Renal pelvis (tissue), 4 donors: ENCODE results near the gene IER5. TPM values are rescaled to one million over a fixed set of nuclear protein-coding genes. Genes with fewer than 3 reads are reported as not detected.
"Not testable (repeated sequence)": the region's sequence is repeated elsewhere in the genome, so short reads cannot be mapped to it uniquely, and the experiment has no call there.

ENCODE experiments used
- DNase-seq: peaks from one replicate; pipeline ENCODE4 v3.0.0-alpha.2; 2013
- polyA plus RNA-seq, 3 donors: library from polyadenylated mRNA; unstranded; fragments of 120-200 nt; gene quantifications; one replicate each; pipeline ENCODE4 v1.2.1, GENCODE V29; 2013; ENCODE audit not compliant: insufficient read length in 3 of 3

IER5 gene
- polyA plus RNA-seq, 3 donors: 5.2 to 8.0 (median 6.7) TPM

GRCh38 chr1:181111559-181111958 lies 23.1 kb downstream of the IER5 start:
- DNase-seq: no peak

DNA sequence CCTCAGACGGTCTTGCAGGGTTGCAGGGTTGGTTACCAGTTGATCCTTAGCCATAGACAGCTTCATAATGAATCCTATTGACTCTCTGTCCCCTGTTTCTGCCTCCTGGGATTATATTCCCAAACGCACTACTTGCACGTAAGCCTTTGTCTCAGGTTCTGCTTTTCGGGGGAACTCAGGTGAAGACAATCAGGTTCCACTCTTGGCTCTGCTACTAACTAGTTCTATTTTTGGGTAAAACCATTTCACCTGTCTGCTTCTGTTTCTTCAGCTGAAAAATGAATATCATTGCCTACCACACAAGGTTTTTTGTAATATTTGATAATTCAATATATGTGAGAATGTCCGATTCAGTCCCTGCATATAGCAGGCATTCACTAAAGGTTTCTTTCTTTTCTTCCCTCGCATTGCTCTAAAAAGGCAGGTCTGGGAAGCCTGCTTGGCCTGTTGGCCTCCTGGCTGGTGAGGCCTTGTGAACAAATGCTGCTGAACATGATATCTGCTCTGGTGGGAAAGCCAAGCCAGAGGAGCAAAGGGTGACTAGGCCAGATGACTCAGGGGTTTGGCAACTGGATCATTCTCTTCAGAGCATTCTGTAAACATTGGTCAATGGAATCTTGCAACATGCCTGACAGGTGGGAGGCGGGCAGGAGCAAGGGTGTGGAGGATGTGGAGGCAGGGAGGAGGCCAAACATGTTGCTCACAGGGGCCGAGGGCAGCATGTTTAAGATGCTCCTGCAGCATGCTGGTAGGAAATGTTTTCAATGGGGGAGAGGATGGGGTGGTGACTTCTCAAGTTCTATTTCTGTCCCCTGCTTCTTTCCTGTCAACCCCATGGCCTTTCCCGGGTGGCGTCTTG lies 23.8 kb downstream of the IER5 start:
- no peak for DNase-seq

GRCh38 chr1:181113059-181113641 lies 24.6 kb downstream of the IER5 start:
- DNase-seq: no peak

DNA sequence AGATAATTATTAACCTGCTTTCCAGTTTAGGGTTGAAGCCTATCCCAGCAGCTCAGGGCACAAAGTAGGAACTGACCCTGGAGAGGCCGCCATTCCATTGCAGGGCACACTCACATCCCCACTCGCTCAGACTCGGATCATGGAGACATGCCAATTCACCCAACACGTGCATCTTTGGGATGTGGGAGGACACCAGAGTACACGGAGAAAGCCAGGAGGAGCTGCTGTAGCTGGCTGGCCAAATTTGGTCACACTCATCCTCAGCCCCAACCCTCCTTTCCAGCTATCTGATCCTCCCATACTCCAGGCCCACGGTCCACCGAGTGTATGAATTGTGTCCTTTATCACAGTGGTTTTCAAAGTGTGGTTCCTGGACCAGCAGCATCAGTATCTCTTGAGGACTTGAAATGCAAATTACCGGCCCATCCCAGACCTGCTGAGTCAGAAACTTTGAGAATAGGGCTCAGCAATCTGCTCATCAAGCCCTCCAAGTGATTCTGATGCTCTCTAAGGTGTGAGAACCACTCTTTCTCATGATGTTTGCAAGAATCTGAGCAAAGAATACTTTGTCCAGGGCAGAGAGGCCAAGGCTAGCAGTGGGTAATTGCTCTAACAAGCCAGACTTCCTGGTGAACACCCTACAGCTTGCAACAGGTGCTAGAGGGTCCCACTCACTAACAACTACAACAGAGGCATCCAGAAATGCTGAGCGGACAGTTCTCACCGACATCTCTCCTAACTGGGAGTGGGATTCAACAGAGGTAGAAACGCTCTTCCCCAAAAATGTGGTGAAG lies 26.3 kb downstream of the IER5 start:
- no peak for DNase-seq

GRCh38 chr1:181115368-181115684 lies 26.8 kb downstream of the IER5 start:
- no peak for DNase-seq

DNA sequence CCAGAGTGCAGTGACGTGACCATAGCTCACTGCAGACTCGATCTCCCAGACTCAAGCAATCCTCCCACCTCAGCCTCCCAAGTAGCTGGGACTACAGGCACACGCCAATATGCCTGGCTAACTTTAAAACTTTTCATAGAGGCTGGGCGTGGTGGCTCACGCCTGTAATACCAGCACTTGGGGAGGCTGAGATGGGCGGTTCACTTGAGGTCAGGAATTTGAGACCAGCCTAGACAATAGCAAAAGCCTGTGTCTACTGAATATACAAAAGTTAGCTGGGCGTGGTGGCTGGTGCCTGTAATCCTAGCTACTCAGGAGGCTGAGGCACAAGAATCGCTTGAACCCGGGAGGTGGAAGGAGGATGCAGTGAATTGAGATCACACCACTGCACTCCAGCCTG lies 27.5 kb downstream of the IER5 start:
- not testable (repeated sequence) for DNase-seq

GRCh38 chr1:181116819-181117390 lies 28.4 kb downstream of the IER5 start:
- no peak for DNase-seq

DNA sequence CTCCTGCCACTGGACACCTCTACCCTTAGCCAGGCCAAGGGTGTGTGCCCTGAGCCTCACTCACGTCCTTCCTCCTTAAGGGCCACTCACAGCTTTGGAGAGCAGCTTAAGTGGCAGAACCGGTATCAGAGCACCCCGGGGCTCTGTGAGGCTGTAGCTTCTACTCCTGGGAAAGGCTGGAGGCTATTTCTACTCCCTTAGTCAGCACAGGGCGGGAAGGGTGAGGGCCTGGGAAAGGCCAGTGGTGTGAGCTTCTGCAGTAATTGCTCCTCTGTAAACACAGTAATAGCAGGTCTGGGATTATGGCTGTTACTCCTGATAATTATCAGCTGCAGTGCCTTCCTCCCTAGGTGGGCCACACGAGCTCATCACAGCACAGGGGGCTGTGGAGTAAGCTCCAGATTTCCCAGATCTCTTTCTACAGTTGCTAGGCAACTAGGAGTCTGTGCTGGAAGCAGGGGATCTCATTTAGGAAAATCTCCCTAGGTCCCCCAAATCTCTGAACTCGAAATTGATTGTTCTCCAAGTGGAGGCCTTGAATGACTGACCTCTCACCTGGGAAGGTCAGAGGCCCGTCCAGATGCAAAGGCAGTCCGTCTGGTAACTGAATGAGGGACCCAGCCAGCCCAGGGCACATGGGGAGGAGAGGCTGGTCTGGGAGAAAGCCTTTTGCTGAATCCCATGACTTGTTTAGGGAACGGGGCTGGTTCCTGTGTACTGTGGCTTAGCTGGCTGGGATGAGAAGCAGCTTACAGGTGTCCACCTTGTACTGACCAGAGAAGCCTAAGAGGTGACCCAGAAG lies 29.3 kb downstream of the IER5 start:
- DNase-seq: no peak

GRCh38 chr1:181119093-181119989 lies 30.8 kb downstream of the IER5 start:
- DNase-seq: no peak

- DNase-seq: no peak
These were observed 32.4 kb downstream of the IER5 start for GRCh38 chr1:181120924-181121323.

GRCh38 chr1:181121498-181121897 lies 33.0 kb downstream of the IER5 start:
- DNase-seq: no peak

DNA sequence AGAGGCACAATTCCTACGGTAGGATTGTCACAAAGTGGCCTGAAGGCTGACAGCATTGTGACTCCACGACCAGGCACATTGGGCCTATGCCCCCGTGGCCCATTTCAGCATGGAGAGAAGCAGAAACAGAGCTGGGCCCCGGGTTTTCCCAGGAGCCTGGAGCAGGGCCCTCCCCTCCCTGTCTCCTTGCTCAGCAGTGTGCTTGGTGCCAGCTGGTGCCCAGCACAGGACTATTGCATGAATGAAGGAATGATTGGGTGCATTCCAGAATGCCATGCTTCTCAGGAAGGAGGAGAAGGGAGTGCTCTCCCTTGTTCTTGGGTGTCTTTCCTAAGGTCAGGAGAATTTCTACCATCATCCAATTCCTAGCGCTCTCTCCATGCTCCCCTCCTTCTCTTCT lies 33.7 kb downstream of the IER5 start:
- no peak for DNase-seq

GRCh38 chr1:181123173-181123572 lies 34.7 kb downstream of the IER5 start:
- no peak for DNase-seq

DNA sequence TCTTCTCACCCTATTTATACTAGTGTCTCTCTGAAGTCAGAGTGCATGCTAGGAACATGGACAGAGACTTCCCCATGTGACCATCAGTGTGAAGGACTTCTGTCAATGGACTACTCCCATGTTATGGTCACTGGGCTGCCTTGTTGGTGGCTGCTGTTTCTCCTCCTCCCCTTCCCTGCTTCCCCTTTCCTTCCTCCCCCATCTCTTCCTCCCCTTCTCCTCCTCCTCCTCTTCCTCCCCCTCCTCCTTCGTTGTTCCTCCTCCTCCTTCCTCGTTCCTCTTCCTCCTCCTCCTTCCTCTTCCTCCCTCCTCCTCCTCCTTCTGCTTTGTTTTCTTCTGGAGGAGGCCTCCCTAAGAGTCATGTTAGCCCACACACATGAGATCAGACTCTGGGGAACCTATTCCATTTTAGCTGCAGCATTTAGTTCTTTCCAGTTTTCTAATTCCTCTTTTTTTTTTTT lies 35.8 kb downstream of the IER5 start:
- no peak for DNase-seq

DNA sequence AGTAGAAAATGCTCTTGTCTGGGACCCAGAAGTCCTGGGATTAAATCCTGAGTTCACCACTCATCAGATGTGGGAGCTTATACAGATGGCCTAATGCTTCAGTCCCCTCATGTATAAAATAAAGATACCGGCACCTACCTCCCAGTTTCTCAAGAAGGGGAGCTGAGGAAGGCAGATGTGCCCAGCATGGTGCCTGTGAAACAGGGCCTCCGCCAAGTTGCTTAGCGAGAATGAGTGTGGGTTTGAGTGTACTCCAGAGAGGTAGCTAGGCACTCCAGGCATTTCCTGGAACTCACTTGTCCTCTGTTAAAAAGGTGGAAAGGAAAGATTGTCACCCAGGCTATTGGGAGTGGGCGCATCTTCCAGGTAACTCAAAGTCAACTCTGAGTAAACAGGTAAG lies 37.8 kb downstream of the IER5 start:
- DNase-seq: no peak

DNA sequence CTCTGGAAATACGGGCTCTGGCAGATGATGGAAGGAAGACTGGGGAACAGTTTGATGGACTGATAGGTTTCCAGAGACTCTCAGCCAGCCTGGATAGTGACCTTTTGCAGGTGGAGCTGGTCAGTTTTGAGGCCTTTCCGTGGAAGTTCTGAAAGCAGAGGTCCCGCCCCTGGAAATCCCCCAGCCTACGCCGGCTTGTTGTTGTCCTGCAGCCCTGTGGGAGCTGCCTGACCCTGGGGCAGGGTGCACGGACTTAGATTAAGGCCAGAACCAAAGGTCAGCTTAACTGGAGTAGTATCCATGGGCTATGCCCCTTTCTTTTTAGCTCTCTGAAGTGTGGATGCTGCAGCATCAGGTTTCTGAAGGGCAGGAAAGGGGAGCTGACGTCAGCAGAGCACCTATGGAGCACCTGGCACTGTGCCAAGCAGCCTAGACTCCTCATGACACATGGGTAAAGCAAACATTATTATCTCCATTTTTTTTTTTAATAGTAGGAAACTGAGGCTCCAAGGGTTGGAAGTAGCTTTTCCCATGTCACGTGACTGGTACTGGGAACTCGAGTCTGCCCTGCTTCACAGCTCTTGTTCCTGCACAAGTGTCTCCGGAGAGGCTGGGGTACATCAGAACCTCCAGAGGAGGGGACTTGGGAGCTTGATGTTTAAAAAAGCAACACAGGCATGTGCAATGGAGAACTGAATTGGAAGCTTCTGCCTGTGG lies 38.5 kb downstream of the IER5 start:
- DNase-seq: no peak

- no peak for DNase-seq
These were observed 39.5 kb downstream of the IER5 start for GRCh38 chr1:181127898-181128453.

GRCh38 chr1:181128592-181129497 lies 40.3 kb downstream of the IER5 start:
- no peak for DNase-seq
